Common myeloid progenitor, CD34-positive (primary cell): ENCODE measurements around the gene EHD4.

ENCODE experiments used
- CTCF ChIA-PET: fragments of 350-600 bp; sonication (Branson Sonifier 250); formaldehyde crosslinking; loops from one replicate; lab custom pipeline; 2021; ENCODE audit warnings: antibody characterized with exemption; lab: Charles Lee
- POLR2A ChIA-PET: fragments of 350-600 bp; sonication (Branson Sonifier 250); formaldehyde crosslinking; loops from one replicate; lab custom pipeline; 2021; ENCODE audit warnings: antibody characterized with exemption; lab: Charles Lee
- DNase-seq, 3 donors: peaks; one replicate each; pipeline versions ENCODE4 v3.0.0 to v3.0.0-alpha.2; 2013
- H3K27ac ChIP-seq, 2 experiments: 1 replicate in 1 of 2; 2 replicates in 1 of 2; pipeline ENCODE4 v1.7.0; 2013; ENCODE audit warnings: inconsistent platforms in 2 of 2, low read length in 2 of 2, mild to moderate bottlenecking in 2 of 2, low read depth in 1 of 2, moderate library complexity in 1 of 2; ENCODE audit not compliant: severe bottlenecking in 2 of 2, insufficient read depth in 1 of 2, poor library complexity in 1 of 2
- H3K27me3 ChIP-seq, 5 experiments: replicated peaks in 2 of 5; 1 replicate in 3 of 5; 2 replicates in 2 of 5; pipeline versions ENCODE4 v1.6.1 to v1.7.0; 2013; ENCODE audit warnings: low read length in 4 of 5, mild to moderate bottlenecking in 2 of 5, moderate library complexity in 2 of 5, inconsistent platforms in 1 of 5; ENCODE audit not compliant: insufficient read depth in 5 of 5, control insufficient read depth in 4 of 5
- H3K36me3 ChIP-seq, 4 experiments: 1 replicate in 2 of 4; 2 replicates in 2 of 4; pipeline versions ENCODE4 v1.6.1 to v1.7.0; 2013; ENCODE audit warnings: low read length in 3 of 4, control low read depth in 1 of 4, mild to moderate bottlenecking in 1 of 4; ENCODE audit not compliant: control insufficient read depth in 4 of 4, insufficient read depth in 4 of 4
- H3K4me1 ChIP-seq, 4 experiments: 1 replicate in 3 of 4; 2 replicates in 1 of 4; pipeline versions ENCODE4 v1.6.1 to v1.7.1; 2013; ENCODE audit warnings: low read length in 3 of 4, mild to moderate bottlenecking in 3 of 4, control low read depth in 1 of 4, inconsistent platforms in 1 of 4, moderate library complexity in 1 of 4; ENCODE audit not compliant: control insufficient read depth in 4 of 4, insufficient read depth in 4 of 4; ENCODE audit errors: control extremely low read depth in 1 of 4
- H3K4me3 ChIP-seq, 7 experiments: 1 replicate in 4 of 7; 2 replicates in 3 of 7; pipeline versions ENCODE4 v1.5.1 to v1.7.0; 2013; ENCODE audit warnings: mild to moderate bottlenecking in 7 of 7, low read length in 6 of 7, moderate library complexity in 6 of 7, inconsistent platforms in 2 of 7, low read depth in 2 of 7, control low read depth in 1 of 7; ENCODE audit not compliant: insufficient read depth in 4 of 7, control insufficient read depth in 1 of 7; ENCODE audit errors: extremely low read depth in 1 of 7
- H3K9me3 ChIP-seq, 5 experiments: 1 replicate in 4 of 5; 2 replicates in 1 of 5; pipeline versions ENCODE4 v1.6.1 to v1.7.1; 2013; ENCODE audit warnings: low read length in 4 of 5, mild to moderate bottlenecking in 2 of 5, inconsistent platforms in 1 of 5, low read depth in 1 of 5, moderate library complexity in 1 of 5; ENCODE audit not compliant: control insufficient read depth in 4 of 5, insufficient read depth in 2 of 5; ENCODE audit errors: control extremely low read depth in 1 of 5
- WGBS: methylation state at CpG from one replicate; pipeline ENCODE4 v1.1.5; 2013; ENCODE audit not compliant: insufficient coverage; 5-methylcytosine and 5-hydroxymethylcytosine counted together

Gene EHD4

DNA sequence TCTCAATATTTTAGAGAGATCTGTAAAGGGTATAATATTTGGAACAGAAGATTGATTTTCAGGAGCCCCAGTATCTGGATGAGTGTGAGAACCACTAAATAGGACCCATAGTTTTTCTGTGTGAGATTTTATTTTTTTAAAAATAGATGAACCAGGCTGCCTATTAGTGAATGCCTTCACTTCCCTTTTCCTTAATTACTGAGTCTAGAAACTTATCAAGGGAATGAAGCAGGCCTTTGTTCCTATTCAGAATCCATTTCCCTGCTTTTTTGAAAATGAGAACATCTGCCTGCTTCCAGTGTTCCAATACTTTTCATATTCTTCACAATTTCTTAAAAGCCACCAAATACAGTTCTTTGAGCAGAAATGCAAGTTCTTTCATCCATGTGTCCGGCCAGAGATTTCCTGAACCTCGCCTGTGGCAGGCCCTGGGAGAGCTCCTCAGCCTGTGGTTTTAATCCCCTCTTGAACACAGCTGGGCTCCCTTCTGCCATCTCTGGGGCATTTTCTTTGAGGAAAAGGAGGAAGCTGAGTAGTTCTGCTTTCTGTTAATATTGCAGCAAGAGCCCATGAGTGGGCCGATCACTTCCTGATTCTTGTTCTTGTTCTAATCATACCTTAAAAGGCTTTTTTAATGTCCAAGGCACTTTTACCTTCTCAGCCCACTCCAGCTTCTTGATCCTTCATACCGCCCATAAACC is 4.7 kb downstream of the EHD4 start:
- Histone ChIP-seq H3K27ac (no peak overlapping the region), H3K4me1 (peaks cover 14 to 53% (median 37%) of the 10 kb centered on the region in 4 experiments), H3K9me3 (no peaks in the 10 kb centered on the region), H3K27me3 (peaks cover 0 to 20% (median 0%) of the 10 kb centered on the region in 5 experiments), H3K4me3 (peak overlapping the region in 3 of 7 experiments; percentile 0 to 16 (median 13)), H3K36me3 (no peaks in the 10 kb centered on the region)
- 0% methylated on average over 3 of the region's 4 CpGs for WGBS
- DNase-seq: peak; percentile 72 to 90 (median 85)
- ChIA-PET CTCF (interaction anchor here (1.2 to 2.6 kb wide), 2 partner anchors 61 to 90 kb away, joined by 3 to 9 read pairs; no protein-coding TSS in a partner anchor), POLR2A (no interaction called here)

DNA sequence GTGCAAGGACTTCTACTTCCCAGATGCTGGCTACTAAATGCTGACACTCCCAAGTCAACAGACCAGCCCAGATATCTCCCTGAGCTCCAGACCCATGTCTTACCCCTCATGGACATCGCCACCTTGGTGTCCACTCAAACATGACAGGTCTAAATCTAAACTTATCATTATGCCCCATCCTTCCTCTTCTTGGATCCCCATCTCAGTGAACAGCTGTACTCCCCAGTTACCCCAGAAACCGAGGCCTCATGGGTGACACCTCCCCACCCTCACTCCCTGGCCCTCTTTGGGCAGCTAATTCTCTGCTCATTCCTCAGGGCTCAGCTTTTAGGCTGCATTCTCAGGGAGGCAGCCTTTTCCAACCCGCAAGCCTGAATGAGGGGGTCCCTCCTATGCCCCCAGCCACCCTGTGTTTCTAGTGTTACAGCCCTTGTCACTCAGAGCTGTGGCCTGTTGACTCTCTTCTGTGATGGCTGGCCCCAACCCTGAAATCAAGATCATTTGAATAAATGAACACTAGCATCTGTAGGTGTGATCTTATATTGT is 5.4 kb downstream of the EHD4 start:
- Histone ChIP-seq H3K36me3 (no peaks in the 10 kb centered on the region), H3K4me1 (peaks cover 14 to 49% (median 35%) of the 10 kb centered on the region in 4 experiments), H3K27me3 (peaks cover 0 to 20% (median 0%) of the 10 kb centered on the region in 5 experiments), H3K27ac (no peak overlapping the region), H3K9me3 (no peaks in the 10 kb centered on the region), H3K4me3 (no peak overlapping the region)
- POLR2A ChIA-PET: no interaction called here
- CTCF ChIA-PET: interaction anchor here (1.1 to 2.6 kb wide), 2 partner anchors 27 to 60 kb away, joined by 3 to 9 read pairs; no protein-coding TSS in a partner anchor
- peak in 1 of 3 donors; percentile 42 for DNase-seq
- WGBS: 79% methylated on average over 3 of the region's 3 CpGs

DNA sequence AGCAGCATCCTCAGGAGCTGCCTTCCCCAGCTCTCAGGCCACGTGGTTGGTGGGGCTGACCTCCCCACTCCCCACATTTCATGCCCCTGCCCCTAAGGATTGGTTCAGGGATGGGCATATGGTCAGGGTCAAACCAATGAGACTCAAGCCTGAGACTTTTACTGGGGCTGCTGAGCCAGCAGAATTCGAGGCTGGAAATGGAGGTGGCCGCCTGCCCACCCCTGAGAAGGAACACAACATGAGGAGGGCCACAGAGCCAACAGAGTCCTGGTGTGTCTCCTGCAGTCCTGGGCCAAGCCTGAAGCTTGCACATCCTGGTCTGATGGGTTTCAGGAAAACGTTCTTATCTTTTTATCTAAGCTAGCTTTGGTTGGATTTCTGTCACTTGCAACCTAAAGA is 5.9 kb downstream of the EHD4 start:
- no peak overlapping the region for H3K4me3 ChIP-seq
- WGBS: 65% methylated on average over 3 of the region's 4 CpGs
- H3K4me1 ChIP-seq: peaks cover 14 to 44% (median 31%) of the 10 kb centered on the region in 4 experiments
- DNase-seq: no peak
- no peaks in the 10 kb centered on the region for H3K9me3 ChIP-seq
- CTCF ChIA-PET: interaction anchor here (1.1 to 2.6 kb wide), 2 partner anchors 26 to 59 kb away, joined by 3 to 9 read pairs; no protein-coding TSS in a partner anchor
- no peaks in the 10 kb centered on the region for H3K36me3 ChIP-seq
- POLR2A ChIA-PET: no interaction called here
- H3K27ac ChIP-seq: no peak overlapping the region
- peaks cover 0 to 18% (median 0%) of the 10 kb centered on the region in 5 experiments for H3K27me3 ChIP-seq

DNA sequence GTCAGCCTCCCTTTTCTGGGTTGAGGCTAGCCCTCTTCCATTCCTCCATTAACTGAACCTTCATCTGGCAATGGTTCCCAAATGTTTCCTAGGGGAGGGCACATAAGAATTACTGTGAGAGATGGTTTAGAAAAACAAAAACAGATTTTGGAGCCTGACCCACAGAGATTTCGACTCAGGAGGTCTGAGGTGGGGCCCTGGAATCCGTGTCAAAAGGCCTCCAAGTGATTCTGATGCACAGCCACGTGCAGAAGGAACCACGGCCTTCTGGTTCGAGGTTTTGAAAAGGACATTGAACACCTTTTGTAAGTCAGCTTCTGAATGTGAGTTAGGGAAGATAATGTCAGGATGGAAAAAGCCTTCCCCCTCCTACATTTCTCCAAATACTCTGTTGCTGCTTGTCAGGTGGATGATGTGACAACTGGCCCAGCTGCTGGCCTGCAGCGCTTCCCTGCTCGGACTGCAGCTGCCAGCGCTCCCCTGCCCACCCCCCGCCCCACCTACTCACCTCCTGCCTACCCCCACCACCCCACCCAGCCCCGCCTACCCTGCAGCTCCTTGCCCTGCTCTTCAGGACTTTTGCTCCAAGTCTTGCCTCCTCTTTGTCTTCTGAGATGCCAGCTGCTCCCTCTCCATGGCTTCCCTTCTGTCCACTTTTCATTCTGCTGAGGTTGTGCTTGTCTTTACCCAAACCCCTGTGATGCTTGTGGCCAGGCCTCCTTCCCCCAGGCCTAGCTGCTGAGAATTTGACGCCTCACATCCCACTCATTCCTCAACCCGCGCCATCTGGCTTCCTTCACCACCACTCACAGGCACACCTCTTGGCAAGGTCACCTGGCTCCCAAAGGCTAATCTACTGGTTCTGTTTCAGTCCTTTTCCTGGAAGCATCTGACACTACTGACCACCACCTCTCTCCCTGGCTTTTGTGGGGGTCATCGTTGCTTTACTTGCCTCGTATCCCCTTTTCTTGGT is 6.6 kb downstream of the EHD4 start:
- 70% methylated on average over 7 of the region's 15 CpGs for WGBS
- H3K4me1 ChIP-seq: peaks cover 11 to 40% (median 26%) of the 10 kb centered on the region in 4 experiments
- no peak overlapping the region for H3K27ac ChIP-seq
- DNase-seq: no peak
- ChIA-PET POLR2A (no interaction called here), CTCF (interaction anchor here (1.1 to 2.6 kb wide), 2 partner anchors 26 to 59 kb away, joined by 3 to 9 read pairs; no protein-coding TSS in a partner anchor)
- H3K4me3 ChIP-seq: no peak overlapping the region
- H3K9me3 ChIP-seq: no peaks in the 10 kb centered on the region
- H3K36me3 ChIP-seq: no peaks in the 10 kb centered on the region
- H3K27me3 ChIP-seq: peaks cover 0 to 13% (median 0%) of the 10 kb centered on the region in 5 experiments

DNA sequence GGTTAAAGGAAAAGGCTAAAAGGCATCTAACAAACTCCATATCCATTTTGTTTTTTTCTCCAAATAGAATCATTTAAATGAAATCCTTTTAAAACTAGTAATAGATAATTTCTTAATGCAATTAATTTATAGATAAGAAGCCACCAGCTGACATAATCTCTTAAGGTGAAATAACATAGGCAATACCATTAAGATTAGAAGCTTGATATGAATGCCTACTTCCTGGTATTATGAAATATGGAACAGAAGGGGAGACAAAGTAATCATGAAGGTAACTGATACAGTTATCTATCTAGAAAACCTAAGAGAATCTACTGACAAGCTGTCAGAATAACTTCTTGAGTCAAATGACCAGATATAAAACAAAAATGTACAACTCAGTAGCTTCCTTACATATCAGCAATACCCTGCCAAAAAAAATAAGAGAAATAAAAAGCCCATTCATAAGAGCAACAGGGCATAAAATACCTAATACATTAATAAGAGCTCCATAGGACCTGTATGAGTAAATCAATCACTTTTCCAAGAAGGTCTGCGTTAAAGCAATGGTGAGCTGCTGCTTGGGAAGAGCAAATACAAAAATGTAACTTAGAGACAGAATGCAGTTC is 10.7 kb downstream of the EHD4 start:
- H3K27ac ChIP-seq: no peak overlapping the region
- no CpG with 5 or more reads among the region's 1 CpG for WGBS
- no peak overlapping the region for H3K4me3 ChIP-seq
- POLR2A ChIA-PET: no interaction called here
- no peaks in the 10 kb centered on the region for H3K27me3 ChIP-seq
- H3K4me1 ChIP-seq: peaks cover 0 to 22% (median 13%) of the 10 kb centered on the region in 4 experiments
- no peaks in the 10 kb centered on the region for H3K36me3 ChIP-seq
- no peak for DNase-seq
- CTCF ChIA-PET: interaction anchor here (0.8 to 1.3 kb wide), 5 partner anchors 8 to 57 kb away, joined by 3 to 5 read pairs (median 3); no protein-coding TSS in a partner anchor
- no peaks in the 10 kb centered on the region for H3K9me3 ChIP-seq

DNA sequence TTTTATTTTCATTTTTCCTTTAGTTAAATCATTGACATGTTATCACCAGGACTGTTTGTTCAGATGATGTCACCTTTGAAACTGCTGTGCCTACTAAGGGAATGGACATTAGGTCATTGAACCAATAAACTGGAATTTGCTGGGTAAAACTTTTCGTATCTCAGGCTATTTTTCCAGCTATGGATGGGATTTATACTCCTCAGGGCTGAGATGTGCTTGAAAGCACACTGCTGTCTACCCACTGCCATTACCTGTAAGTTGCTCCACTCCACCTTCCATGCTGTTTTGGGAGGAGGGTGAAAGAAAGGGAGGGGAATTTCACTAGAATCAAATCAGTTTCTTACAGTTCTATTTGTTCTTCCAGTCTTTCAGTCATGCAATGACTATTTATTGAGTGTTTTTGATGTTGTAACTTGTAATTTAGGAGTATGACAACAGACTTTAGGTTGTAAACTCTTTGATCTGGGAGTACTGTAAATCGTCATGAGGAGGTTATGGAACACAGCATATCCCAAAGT is 11.3 kb downstream of the EHD4 start:
- POLR2A ChIA-PET: no interaction called here
- Histone ChIP-seq H3K27me3 (no peaks in the 10 kb centered on the region), H3K4me3 (no peak overlapping the region), H3K9me3 (no peaks in the 10 kb centered on the region), H3K4me1 (peaks cover 0 to 15% (median 6%) of the 10 kb centered on the region in 4 experiments), H3K36me3 (no peaks in the 10 kb centered on the region), H3K27ac (no peak overlapping the region)
- CTCF ChIA-PET: interaction anchor here (0.9 to 1.3 kb wide), 3 partner anchors 8 to 56 kb away, joined by 3 to 5 read pairs (median 3); no protein-coding TSS in a partner anchor
- no peak for DNase-seq
- WGBS: no CpG with 5 or more reads among the region's 2 CpGs
